ENCODE results near the gene DCPS. TPM values are rescaled to one million over a fixed set of nuclear protein-coding genes. Genes with fewer than 3 reads are reported as not detected.
A peak's percentile ranks its signal among the peaks of the same experiment; 100 is the strongest.

Gene DCPS
- total RNA-seq, 1 donor from 2014 or later = 11.3 TPM

DNA sequence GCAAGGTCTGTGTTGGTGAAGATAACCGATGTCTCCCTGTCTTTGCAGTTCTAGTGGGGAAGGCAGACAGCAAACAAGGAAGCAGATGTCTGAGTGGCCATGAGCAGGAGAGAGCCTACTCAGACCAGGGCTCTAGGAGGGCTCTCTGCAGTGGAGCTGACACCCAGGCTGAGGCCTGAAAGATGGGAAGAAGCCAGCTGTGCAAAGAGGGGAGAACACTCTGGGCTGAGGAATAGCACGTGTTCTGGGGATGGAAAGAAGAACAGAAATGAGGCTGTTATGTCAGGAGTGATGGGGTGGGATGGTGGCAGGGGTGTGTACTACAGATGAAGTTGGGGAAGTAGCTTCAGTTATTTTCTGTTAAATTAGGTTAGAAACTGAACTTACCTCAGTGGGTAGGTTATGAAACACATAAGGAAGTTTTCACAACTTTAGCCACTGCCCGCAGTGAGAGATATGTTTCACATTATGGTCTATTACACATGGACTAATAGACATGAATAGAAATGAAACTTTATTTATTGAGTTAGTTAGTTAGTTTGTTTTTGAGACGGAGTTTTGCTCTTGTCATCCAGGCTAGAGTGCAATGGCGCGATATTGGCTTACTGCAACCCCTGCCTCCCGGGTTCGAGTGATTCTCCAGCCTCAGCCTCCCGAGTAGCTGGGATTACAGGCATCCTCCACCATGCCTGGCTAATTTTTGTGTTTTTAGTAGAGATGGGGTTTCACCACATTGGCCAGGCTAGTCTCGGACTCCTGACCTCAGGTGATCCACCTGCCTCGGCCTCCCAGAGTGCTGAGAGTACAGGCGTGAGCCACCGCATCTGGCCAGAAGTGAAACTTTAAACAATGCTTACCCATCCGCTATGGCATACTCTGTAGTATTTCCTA, 7.8 kb downstream of the DCPS start:
- H3K27me3 Mint-ChIP-seq (ENCODE audit: low read depth, unreplicated experiment) = no peaks in the 10 kb centered on the region
- no peak for TF ChIP-seq CTCF (IDR thresholded peaks at IDR 0.05; ENCODE audit: insufficient read depth, low read depth, low read length)
- no peak for TF ChIP-seq EZH2 (IDR thresholded peaks at IDR 0.05; ENCODE audit: insufficient read depth, low read length)
- no peaks in the 10 kb centered on the region for H3K36me3 ChIP-seq (ENCODE audit: insufficient read depth, low read length)
- no peak overlapping the region for H3K27ac ChIP-seq (ENCODE audit: low read depth, low read length)
- no peaks in the 10 kb centered on the region for H3K4me1 ChIP-seq (ENCODE audit: insufficient read depth, low read length)
- peaks cover 9% of the 10 kb centered on the region for H3K36me3 Mint-ChIP-seq (ENCODE audit: low read depth, unreplicated experiment)
- H3K4me3 Mint-ChIP-seq (ENCODE audit: unreplicated experiment) = no peak overlapping the region
- no peak for DNase-seq (ENCODE audit: low read depth)
- H3K4me3 ChIP-seq (ENCODE audit: insufficient read depth, low read depth, low read length) = no peak overlapping the region
- FAIRE-seq = no peak
- H3K27me3 ChIP-seq (ENCODE audit: insufficient read depth, low read length) = no peaks in the 10 kb centered on the region
- H3K9me3 Mint-ChIP-seq (ENCODE audit: unreplicated experiment) = peaks cover 3% of the 10 kb centered on the region
- H4K20me1 ChIP-seq (ENCODE audit: insufficient read depth, low read length) = no peaks in the 10 kb centered on the region
- H3K79me2 ChIP-seq (ENCODE audit: insufficient read depth, low read length) = no peaks in the 10 kb centered on the region
- H3K4me2 ChIP-seq (ENCODE audit: low read length) = no peak overlapping the region
- H3K4me1 Mint-ChIP-seq (ENCODE audit: low read depth, unreplicated experiment) = peaks cover 19% of the 10 kb centered on the region
- H3K9me3 ChIP-seq (ENCODE audit: insufficient read depth, low read depth, low read length) = no peaks in the 10 kb centered on the region
- H3K9ac ChIP-seq (ENCODE audit: low read length) = no peak overlapping the region
- H2AFZ ChIP-seq (ENCODE audit: low read depth, low read length) = no peak overlapping the region
- peak overlapping the region; percentile 34 for H3K27ac Mint-ChIP-seq (ENCODE audit: unreplicated experiment)

- no peaks in the 10 kb centered on the region for H3K79me2 ChIP-seq (ENCODE audit: insufficient read depth, low read length)
- no peaks in the 10 kb centered on the region for H3K9me3 ChIP-seq (ENCODE audit: insufficient read depth, low read depth, low read length)
- no peaks in the 10 kb centered on the region for H3K36me3 ChIP-seq (ENCODE audit: insufficient read depth, low read length)
- DNase-seq (ENCODE audit: low read depth) (no peak), FAIRE-seq (no peak)
- peaks cover 6% of the 10 kb centered on the region for H3K4me1 ChIP-seq (ENCODE audit: insufficient read depth, low read length)
- no peaks in the 10 kb centered on the region for H3K27me3 ChIP-seq (ENCODE audit: insufficient read depth, low read length)
- H3K9me3 Mint-ChIP-seq (ENCODE audit: unreplicated experiment) = peaks cover 3% of the 10 kb centered on the region
- H3K27me3 Mint-ChIP-seq (ENCODE audit: low read depth, unreplicated experiment) = no peaks in the 10 kb centered on the region
- H4K20me1 ChIP-seq (ENCODE audit: insufficient read depth, low read length) = no peaks in the 10 kb centered on the region
- H3K4me1 Mint-ChIP-seq (ENCODE audit: low read depth, unreplicated experiment) = peaks cover 26% of the 10 kb centered on the region
- H3K4me2 ChIP-seq (ENCODE audit: low read length) = no peak overlapping the region
- H2AFZ ChIP-seq (ENCODE audit: low read depth, low read length) = no peak overlapping the region
- no peak overlapping the region for H3K27ac Mint-ChIP-seq (ENCODE audit: unreplicated experiment)
- no peak overlapping the region for H3K4me3 Mint-ChIP-seq (ENCODE audit: unreplicated experiment)
- no peak overlapping the region for H3K4me3 ChIP-seq (ENCODE audit: insufficient read depth, low read depth, low read length)
- no peak overlapping the region for H3K9ac ChIP-seq (ENCODE audit: low read length)
- peaks cover 10% of the 10 kb centered on the region for H3K36me3 Mint-ChIP-seq (ENCODE audit: low read depth, unreplicated experiment)
- no peak overlapping the region for H3K27ac ChIP-seq (ENCODE audit: low read depth, low read length)
- TF ChIP-seq CTCF (IDR thresholded peaks at IDR 0.05; ENCODE audit: insufficient read depth, low read depth, low read length) = no peak
Measured at GRCh38 chr11:126312961-126313360, 9.1 kb downstream of the DCPS start.

- H3K4me3 Mint-ChIP-seq (ENCODE audit: unreplicated experiment) = no peak overlapping the region
- FAIRE-seq = no peak
Measured at GRCh38 chr11:126313826-126314225, 10.0 kb downstream of the DCPS start.

More at GRCh38 chr11:126313826-126314225, 10.0 kb downstream of the DCPS start:
- TF ChIP-seq EZH2 (IDR thresholded peaks at IDR 0.05; ENCODE audit: insufficient read depth, low read length) (no peak), CTCF (IDR thresholded peaks at IDR 0.05; ENCODE audit: insufficient read depth, low read depth, low read length) (no peak)
- DNase-seq (ENCODE audit: low read depth) = no peak
- no peaks in the 10 kb centered on the region for H4K20me1 ChIP-seq (ENCODE audit: insufficient read depth, low read length)
- H3K9ac ChIP-seq (ENCODE audit: low read length) = no peak overlapping the region
- H3K9me3 ChIP-seq (ENCODE audit: insufficient read depth, low read depth, low read length) = no peaks in the 10 kb centered on the region
- no peaks in the 10 kb centered on the region for H3K27me3 ChIP-seq (ENCODE audit: insufficient read depth, low read length)
- H3K4me1 ChIP-seq (ENCODE audit: insufficient read depth, low read length) = peaks cover 14% of the 10 kb centered on the region
- H3K4me1 Mint-ChIP-seq (ENCODE audit: low read depth, unreplicated experiment) = peaks cover 34% of the 10 kb centered on the region
- no peaks in the 10 kb centered on the region for H3K79me2 ChIP-seq (ENCODE audit: insufficient read depth, low read length)
- H3K36me3 Mint-ChIP-seq (ENCODE audit: low read depth, unreplicated experiment) = peaks cover 10% of the 10 kb centered on the region
- no peak overlapping the region for H3K27ac Mint-ChIP-seq (ENCODE audit: unreplicated experiment)
- no peaks in the 10 kb centered on the region for H3K27me3 Mint-ChIP-seq (ENCODE audit: low read depth, unreplicated experiment)
- H2AFZ ChIP-seq (ENCODE audit: low read depth, low read length) = no peak overlapping the region
- no peak overlapping the region for H3K4me2 ChIP-seq (ENCODE audit: low read length)
- peaks cover 3% of the 10 kb centered on the region for H3K9me3 Mint-ChIP-seq (ENCODE audit: unreplicated experiment)
- no peaks in the 10 kb centered on the region for H3K36me3 ChIP-seq (ENCODE audit: insufficient read depth, low read length)
- no peak overlapping the region for H3K4me3 ChIP-seq (ENCODE audit: insufficient read depth, low read depth, low read length)
- no peak overlapping the region for H3K27ac ChIP-seq (ENCODE audit: low read depth, low read length)

Measured in astrocyte (in vitro differentiated cells and primary cell).